Measurements from ENCODE around the gene TXNRD1. TPM values are rescaled to one million over a fixed set of nuclear protein-coding genes. Genes with fewer than 3 reads are reported as not detected.

The TXNRD1 gene
- total and polyA plus RNA-seq, 2 of the 8 experiments (the other 6 are each of a cell fraction or from before 2014, with no cell fraction given) = 56.8 to 127 TPM

DNA sequence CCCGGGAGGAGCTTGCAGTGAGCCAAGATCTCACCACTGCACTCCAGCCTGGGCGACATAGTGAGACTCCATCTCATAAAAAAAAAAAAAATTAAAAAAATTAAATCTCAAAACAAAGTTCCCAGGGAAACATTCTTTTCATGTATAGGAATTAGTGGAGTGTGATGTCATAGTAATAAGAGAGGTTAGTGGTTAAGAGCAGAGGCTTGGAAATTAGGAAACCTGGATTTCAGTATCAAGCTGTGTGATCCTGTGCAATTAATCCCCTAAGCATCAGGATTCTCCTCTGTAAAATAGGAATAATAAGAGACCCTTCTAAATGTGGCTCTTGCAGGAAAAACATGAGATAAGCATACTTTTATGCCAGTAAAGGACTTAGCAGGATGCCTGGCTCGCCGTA lies 3.1 kb upstream of the TXNRD1 start:
- H3K9me3 ChIP-seq (ENCODE audit: insufficient read depth in 2 of 2, low read depth in 1 of 2, low read length in 1 of 2) = no peaks in the 10 kb centered on the region
- no peak overlapping the region for H2AFZ ChIP-seq (ENCODE audit: low read length)
- no peak overlapping the region for H3K56ac ChIP-seq (replicated peaks; ENCODE audit: insufficient read length, low read depth, low read length)
- no peak overlapping the region for H3K9ac ChIP-seq (replicated peaks in 1 of 4; ENCODE audit: extremely low read depth in 1 of 4, low read depth in 3 of 4, low read length in 3 of 4)
- DNase-seq (ENCODE audit: low read depth in 1 of 2, low spot score in 2 of 2) = no peak
- no peak overlapping the region for H2BK12ac ChIP-seq (ENCODE audit: low read depth, low read length)
- no peak overlapping the region for H3K14ac ChIP-seq (ENCODE audit: insufficient read length)
- no peaks in the 10 kb centered on the region for H3K4me1 ChIP-seq (replicated peaks in 1 of 4; ENCODE audit: control insufficient read depth in 3 of 4, insufficient read depth in 4 of 4, low read length in 3 of 4)
- no peaks in the 10 kb centered on the region for H3K36me3 ChIP-seq (ENCODE audit: control insufficient read depth in 2 of 4, insufficient read depth in 4 of 4, low read length in 3 of 4)
- H2BK120ac ChIP-seq (replicated peaks; ENCODE audit: low read depth, low read length) = no peak overlapping the region
- no peak overlapping the region for H3K27ac ChIP-seq (ENCODE audit: low read depth, low read length)
- no peak overlapping the region for H3K23ac ChIP-seq (ENCODE audit: insufficient read length)
- no peak overlapping the region for H4K91ac ChIP-seq (replicated peaks; ENCODE audit: insufficient read length, low read length)
- H3K4ac ChIP-seq (replicated peaks; ENCODE audit: insufficient read length, low read depth, low read length) = no peak overlapping the region
- H2BK20ac ChIP-seq (ENCODE audit: low read length) = no peak overlapping the region
- ChIA-PET CTCF (ENCODE audit: partially characterized antibody) (no interaction called here), POLR2A (ENCODE audit: partially characterized antibody) (no interaction called here)
- no peaks in the 10 kb centered on the region; the same call in 1 of the 2 replicates for H3K23me2 ChIP-seq (ENCODE audit: low read depth, low read length)
- FAIRE-seq = no peak
- peaks cover 0 to 12% (median 10%) of the 10 kb centered on the region in 4 experiments; a peak in 6 of 7 replicates for H3K27me3 ChIP-seq (replicated peaks in 1 of 4; ENCODE audit: control insufficient read depth in 3 of 4, extremely low read depth in 1 of 4, insufficient read depth in 3 of 4, low read length in 3 of 4)
- no peaks in the 10 kb centered on the region for H3K79me1 ChIP-seq (ENCODE audit: low read depth, low read length)
- no peak overlapping the region for H4K5ac ChIP-seq (ENCODE audit: insufficient read length, low read depth, low read length)
- 93% methylated on average over 3 of the region's 4 CpGs; no CpG with 5 or more reads in 1 of the 2 experiments for WGBS, 2 experiments (ENCODE audit: extremely low coverage in 1 of 2, insufficient coverage in 1 of 2, insufficient read length in 1 of 2, insufficient replicate concordance in 2 of 2, low coverage in 1 of 2, low lambda C conversion rate in 2 of 2, missing lambda C conversion rate in 1 of 2)
- no peak overlapping the region for H4K8ac ChIP-seq (ENCODE audit: extremely low read depth, insufficient read depth, low read length)
- H2AK5ac ChIP-seq (ENCODE audit: low read depth, low read length) = no peak overlapping the region
- H4K20me1 ChIP-seq (replicated peaks in 1 of 2; ENCODE audit: control insufficient read depth in 1 of 2, insufficient read depth in 2 of 2, low read length in 2 of 2) = no peaks in the 10 kb centered on the region
- no peaks in the 10 kb centered on the region for H3K79me2 ChIP-seq (ENCODE audit: control insufficient read depth in 1 of 2, insufficient read depth in 2 of 2, low read length in 2 of 2)
- no peak overlapping the region for H2BK15ac ChIP-seq (ENCODE audit: low read length)
- TF ChIP-seq BACH1 (IDR thresholded peaks at IDR 0.05; ENCODE audit: low read length) (no peak), BRCA1 (IDR thresholded peaks at IDR 0.05; ENCODE audit: low read depth, low read length) (no peak), RBBP5 (IDR thresholded peaks at IDR 0.05; ENCODE audit: borderline replicate concordance, low read depth, low read length) (no peak), EZH2 (IDR thresholded peaks at IDR 0.05; ENCODE audit: low read depth, low read length, severe bottlenecking) (no peak), TEAD4 (IDR thresholded peaks at IDR 0.05; ENCODE audit: low read depth, low read length) (no peak), ASH2L (IDR thresholded peaks at IDR 0.05; ENCODE audit: low read length) (no peak), NANOG (IDR thresholded peaks at IDR 0.05; ENCODE audit: insufficient read depth, low read depth, low read length, poor library complexity, severe bottlenecking) (no peak), SRF (IDR thresholded peaks at IDR 0.05; ENCODE audit: low read depth, low read length) (no peak), CEBPB (IDR thresholded peaks at IDR 0.05; ENCODE audit: low read depth, low read length) (no peak), EGR1 (IDR thresholded peaks at IDR 0.05; ENCODE audit: borderline replicate concordance, low read depth, low read length) (no peak), GABPA (IDR thresholded peaks at IDR 0.05; ENCODE audit: borderline replicate concordance, insufficient read depth, low read length) (no peak), PHF8 (conservative IDR thresholded peaks at IDR 0.05; ENCODE audit: low read depth, low read length) (no peak)
- TF ChIP-seq, protein P1, sequence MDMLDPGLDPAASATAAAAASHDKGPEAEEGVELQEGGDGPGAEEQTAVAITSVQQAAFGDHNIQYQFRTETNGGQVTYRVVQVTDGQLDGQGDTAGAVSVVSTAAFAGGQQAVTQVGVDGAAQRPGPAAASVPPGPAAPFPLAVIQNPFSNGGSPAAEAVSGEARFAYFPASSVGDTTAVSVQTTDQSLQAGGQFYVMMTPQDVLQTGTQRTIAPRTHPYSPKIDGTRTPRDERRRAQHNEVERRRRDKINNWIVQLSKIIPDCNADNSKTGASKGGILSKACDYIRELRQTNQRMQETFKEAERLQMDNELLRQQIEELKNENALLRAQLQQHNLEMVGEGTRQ (IDR thresholded peaks at IDR 0.05; ENCODE audit: low read length) = no peak
- no peak overlapping the region for H2BK5ac ChIP-seq (ENCODE audit: low read depth, low read length)
- H3K4me2 ChIP-seq (ENCODE audit: insufficient read depth in 1 of 2, low read depth in 2 of 2, low read length in 2 of 2) = no peak overlapping the region
- no peak overlapping the region for H3K4me3 ChIP-seq (ENCODE audit: extremely low read depth in 1 of 4, insufficient read depth in 2 of 4, low read depth in 3 of 4, low read length in 4 of 4)
- H3K18ac ChIP-seq (ENCODE audit: extremely low read depth, low read length) = no peak overlapping the region

Measured in H1 (cell line).